BE2C (cell line): ENCODE measurements around the gene TMEM219.
"Not testable (repeated sequence)": the region's sequence is repeated elsewhere in the genome, so short reads cannot be mapped to it uniquely, and the experiment has no call there.

ENCODE experiments used
- DNase-seq: peaks from one replicate; pipeline ENCODE4 v3.0.0-alpha.2; 2020
- H3K27me3 ChIP-seq: fragments of 250-450 bp; sonication (Bioruptor Pico); 2 replicates; pipeline ENCODE4 v1.5.1; 2020; ENCODE audit warnings: mild to moderate bottlenecking
- H3K36me3 ChIP-seq: fragments of 250-450 bp; sonication (Bioruptor Pico); 2 replicates; pipeline ENCODE4 v1.5.1; 2020; ENCODE audit warnings: mild to moderate bottlenecking
- H3K4me1 ChIP-seq: fragments of 250-450 bp; sonication (Bioruptor Pico); 2 replicates; pipeline ENCODE4 v1.5.1; 2020
- H3K4me3 ChIP-seq: 2 replicates; pipeline ENCODE4 v1.5.1; 2011; ENCODE audit warnings: low read depth, low read length
- H3K9me3 ChIP-seq: fragments of 250-450 bp; sonication (Bioruptor Pico); 2 replicates; pipeline ENCODE4 v1.5.1; 2020
- CTCF ChIP-seq: IDR thresholded peaks from 2 replicates; pipeline ENCODE4 v1.5.1; 2012; ENCODE audit warnings: mild to moderate bottlenecking, low read depth, low read length

The TMEM219 gene

GRCh38 chr16:30011714-30012504 lies 50.0 kb downstream of the TMEM219 start:
- H3K4me3 ChIP-seq, result no peak overlapping the region; the same call in 1 of the 2 replicates

GRCh38 chr16:30012598-30012997 lies 50.7 kb downstream of the TMEM219 start:
- H3K27me3 ChIP-seq, H3K36me3 ChIP-seq, H3K4me1 ChIP-seq, DNase-seq, H3K4me3 ChIP-seq, H3K9me3 ChIP-seq: not testable (repeated sequence)

More at GRCh38 chr16:30011714-30012504, 50.0 kb downstream of the TMEM219 start:
- no peak for TF ChIP-seq CTCF
- Histone ChIP-seq H3K4me1 (no peaks in the 10 kb centered on the region), H3K27me3 (no peaks in the 10 kb centered on the region), H3K36me3 (no peaks in the 10 kb centered on the region), H3K9me3 (no peaks in the 10 kb centered on the region)
- DNase-seq, result no peak

GRCh38 chr16:30015450-30015849 lies 53.6 kb downstream of the TMEM219 start:
- H3K27me3 ChIP-seq, H3K4me1 ChIP-seq: not testable (repeated sequence)

GRCh38 chr16:30016555-30017276 lies 54.8 kb downstream of the TMEM219 start:
- TF ChIP-seq CTCF, result no peak
- Histone ChIP-seq H3K4me3 (no peak overlapping the region), H3K36me3 (no peaks in the 10 kb centered on the region), H3K9me3 (no peaks in the 10 kb centered on the region), H3K4me1 (no peaks in the 10 kb centered on the region), H3K27me3 (no peaks in the 10 kb centered on the region)
- no peak for DNase-seq

More at GRCh38 chr16:30015450-30015849, 53.6 kb downstream of the TMEM219 start:
- H3K4me3 ChIP-seq, DNase-seq, H3K9me3 ChIP-seq, H3K36me3 ChIP-seq: not testable (repeated sequence)

- no peak for DNase-seq
- Histone ChIP-seq H3K9me3 (no peaks in the 10 kb centered on the region), H3K4me1 (no peaks in the 10 kb centered on the region), H3K4me3 (no peak overlapping the region), H3K36me3 (no peaks in the 10 kb centered on the region), H3K27me3 (no peaks in the 10 kb centered on the region)
- no peak for TF ChIP-seq CTCF
These were observed 55.4 kb downstream of the TMEM219 start for GRCh38 chr16:30017277-30017656.

GRCh38 chr16:30017937-30018336 lies 56.1 kb downstream of the TMEM219 start:
- H3K4me3 ChIP-seq, H3K36me3 ChIP-seq, H3K4me1 ChIP-seq, H3K9me3 ChIP-seq, DNase-seq, H3K27me3 ChIP-seq: not testable (repeated sequence)

- Histone ChIP-seq H3K27me3 (no peaks in the 10 kb centered on the region), H3K4me1 (no peaks in the 10 kb centered on the region), H3K4me3 (no peak overlapping the region), H3K36me3 (no peaks in the 10 kb centered on the region), H3K9me3 (no peaks in the 10 kb centered on the region)
- DNase-seq, result no peak
- TF ChIP-seq CTCF, result no peak
These were observed 56.9 kb downstream of the TMEM219 start for GRCh38 chr16:30018731-30019158.
